Measurements from ENCODE around the gene IARS2. TPM values are rescaled to one million over a fixed set of nuclear protein-coding genes. Genes with fewer than 3 reads are reported as not detected.

IARS2 gene
- total RNA-seq, 1 donor from 2014 or later = 48.9 TPM

DNA sequence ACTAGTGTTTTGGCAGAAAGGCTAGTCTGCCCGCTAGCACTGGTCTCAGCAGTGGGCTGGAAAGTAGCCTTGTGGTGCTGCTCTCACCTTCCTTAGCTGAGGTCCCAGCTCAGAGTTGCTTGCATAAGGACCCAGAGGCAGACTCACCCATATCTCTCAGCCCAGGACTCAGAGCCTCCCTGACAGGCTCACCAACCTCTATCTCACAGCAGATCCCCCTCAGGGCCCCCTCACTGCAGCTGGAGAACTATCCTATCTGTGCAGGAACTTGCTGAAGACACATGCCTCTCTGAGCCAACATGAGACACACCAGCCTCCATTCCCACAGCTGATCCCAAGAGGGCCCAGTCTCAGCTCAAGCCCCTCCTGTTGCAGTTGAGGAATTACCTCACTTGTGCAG is 82.6 kb downstream of the IARS2 start:
- Histone ChIP-seq H3K4me1 (no peaks in the 10 kb centered on the region), H3K27me3 (no peaks in the 10 kb centered on the region), H3K9me3 (no peaks in the 10 kb centered on the region), H3K36me3 (peaks cover 38% of the 10 kb centered on the region), H3K4me3 (no peak overlapping the region), H3K27ac (no peak overlapping the region)
- intact Hi-C loops (cut with DNase I) = no loop called here
- TF ChIP-seq, protein P1, sequence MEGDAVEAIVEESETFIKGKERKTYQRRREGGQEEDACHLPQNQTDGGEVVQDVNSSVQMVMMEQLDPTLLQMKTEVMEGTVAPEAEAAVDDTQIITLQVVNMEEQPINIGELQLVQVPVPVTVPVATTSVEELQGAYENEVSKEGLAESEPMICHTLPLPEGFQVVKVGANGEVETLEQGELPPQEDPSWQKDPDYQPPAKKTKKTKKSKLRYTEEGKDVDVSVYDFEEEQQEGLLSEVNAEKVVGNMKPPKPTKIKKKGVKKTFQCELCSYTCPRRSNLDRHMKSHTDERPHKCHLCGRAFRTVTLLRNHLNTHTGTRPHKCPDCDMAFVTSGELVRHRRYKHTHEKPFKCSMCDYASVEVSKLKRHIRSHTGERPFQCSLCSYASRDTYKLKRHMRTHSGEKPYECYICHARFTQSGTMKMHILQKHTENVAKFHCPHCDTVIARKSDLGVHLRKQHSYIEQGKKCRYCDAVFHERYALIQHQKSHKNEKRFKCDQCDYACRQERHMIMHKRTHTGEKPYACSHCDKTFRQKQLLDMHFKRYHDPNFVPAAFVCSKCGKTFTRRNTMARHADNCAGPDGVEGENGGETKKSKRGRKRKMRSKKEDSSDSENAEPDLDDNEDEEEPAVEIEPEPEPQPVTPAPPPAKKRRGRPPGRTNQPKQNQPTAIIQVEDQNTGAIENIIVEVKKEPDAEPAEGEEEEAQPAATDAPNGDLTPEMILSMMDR (IDR thresholded peaks at IDR 0.05) = no peak
- ATAC-seq (no peak), DNase-seq (no peak)

DNA sequence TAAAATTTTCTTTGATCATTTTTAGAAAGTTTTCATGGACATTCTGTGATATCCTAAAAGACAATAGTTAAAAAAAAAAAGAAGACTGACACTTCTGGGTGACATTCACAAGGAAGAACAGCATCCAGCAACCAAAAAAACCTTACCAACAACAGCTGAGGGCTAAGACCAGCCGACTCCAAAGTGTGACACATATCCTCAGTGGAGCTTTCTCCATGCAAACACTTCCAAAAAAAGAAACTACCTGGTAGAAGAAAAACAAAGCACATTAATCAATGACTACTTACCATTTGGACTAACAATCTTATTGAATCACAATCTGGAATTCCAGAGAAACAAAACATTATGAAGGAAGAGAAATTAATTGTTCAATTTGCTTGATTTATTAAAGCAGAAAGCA is 88.2 kb downstream of the IARS2 start:
- TF ChIP-seq, protein P1 (IDR thresholded peaks at IDR 0.05) = no peak
- no peaks in the 10 kb centered on the region for H3K4me1 ChIP-seq
- no peak overlapping the region for H3K27ac ChIP-seq
- H3K9me3 ChIP-seq = no peaks in the 10 kb centered on the region
- H3K4me3 ChIP-seq = no peak overlapping the region
- DNase-seq (no peak), ATAC-seq (no peak)
- H3K36me3 ChIP-seq = peaks cover 61% of the 10 kb centered on the region
- intact Hi-C loops (cut with DNase I) = no loop called here
- no peaks in the 10 kb centered on the region for H3K27me3 ChIP-seq

DNA sequence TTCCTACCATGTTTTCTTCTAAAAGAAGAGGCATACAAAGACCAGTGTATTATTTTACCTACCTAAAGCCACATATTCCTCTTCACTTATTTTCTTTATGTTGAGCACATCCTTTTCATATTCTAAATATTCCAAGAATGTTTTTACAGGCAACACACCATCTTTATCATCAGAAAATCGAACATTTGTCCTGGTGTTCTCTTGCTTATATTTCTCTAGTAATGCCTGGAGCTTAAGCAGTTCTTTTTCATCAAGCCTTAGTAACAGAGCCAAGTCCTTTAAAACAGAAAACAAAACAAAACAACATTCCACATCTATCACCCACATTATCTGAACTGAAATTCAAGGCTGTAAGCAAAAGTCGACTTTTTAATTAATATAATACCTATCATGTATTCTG is 88.7 kb downstream of the IARS2 start:
- Histone ChIP-seq H3K36me3 (peaks cover 62% of the 10 kb centered on the region), H3K4me3 (no peak overlapping the region), H3K9me3 (no peaks in the 10 kb centered on the region), H3K4me1 (no peaks in the 10 kb centered on the region), H3K27me3 (no peaks in the 10 kb centered on the region), H3K27ac (no peak overlapping the region)
- no peak for DNase-seq
- intact Hi-C loops (cut with DNase I) = no loop called here
- TF ChIP-seq, protein P1 (IDR thresholded peaks at IDR 0.05) = no peak
- ATAC-seq = no peak

DNA sequence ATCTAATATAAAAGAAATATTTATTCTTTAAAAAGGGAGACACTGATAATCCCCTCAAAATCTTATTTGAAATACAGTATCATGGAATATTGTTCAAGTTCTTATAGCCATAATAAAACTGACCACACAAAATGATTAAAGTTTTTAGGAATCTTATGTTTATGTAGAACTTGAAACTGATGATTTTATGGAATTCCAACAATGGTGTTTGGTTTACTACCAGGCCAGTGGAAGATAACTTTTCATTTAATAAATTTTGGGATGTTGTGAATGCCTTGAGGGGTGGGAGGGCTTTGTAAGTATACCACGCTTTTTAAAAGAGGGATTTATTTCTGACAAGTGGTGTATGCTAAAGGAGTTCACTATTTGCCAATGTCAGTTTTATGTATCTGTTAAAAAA is 90.6 kb downstream of the IARS2 start:
- no peak for ATAC-seq
- peaks cover 74% of the 10 kb centered on the region for H3K36me3 ChIP-seq
- no peaks in the 10 kb centered on the region for H3K27me3 ChIP-seq
- H3K4me3 ChIP-seq = no peak overlapping the region
- no peak for DNase-seq
- H3K9me3 ChIP-seq = no peaks in the 10 kb centered on the region
- TF ChIP-seq, protein P1 (IDR thresholded peaks at IDR 0.05) = no peak
- no peaks in the 10 kb centered on the region for H3K4me1 ChIP-seq
- intact Hi-C loops (cut with DNase I) = no loop called here
- no peak overlapping the region for H3K27ac ChIP-seq

DNA sequence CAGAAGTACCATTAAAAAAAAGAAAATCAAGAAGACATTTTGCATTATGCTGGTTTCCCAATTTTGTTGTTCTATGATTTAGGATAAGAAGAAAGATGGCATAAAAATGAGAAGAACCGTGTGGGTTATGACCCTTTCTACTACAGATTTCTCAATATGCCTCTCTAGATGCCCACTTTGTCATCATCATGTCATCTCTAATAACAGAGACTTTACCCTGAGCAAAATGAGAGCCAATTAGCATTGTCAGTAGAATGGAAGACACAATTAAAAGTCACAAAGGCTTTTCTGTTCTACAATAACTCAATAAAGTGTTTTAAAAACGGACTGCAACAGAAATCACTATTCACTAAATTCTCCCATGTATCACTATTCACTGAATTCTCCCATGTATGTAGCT is 92.8 kb downstream of the IARS2 start:
- ATAC-seq (no peak), DNase-seq (no peak)
- TF ChIP-seq, protein P1 (IDR thresholded peaks at IDR 0.05) = no peak
- Histone ChIP-seq H3K27ac (no peak overlapping the region), H3K4me3 (no peak overlapping the region), H3K4me1 (no peaks in the 10 kb centered on the region), H3K9me3 (no peaks in the 10 kb centered on the region), H3K27me3 (no peaks in the 10 kb centered on the region), H3K36me3 (peaks cover 81% of the 10 kb centered on the region)
- intact Hi-C loops (cut with DNase I) = no loop called here

DNA sequence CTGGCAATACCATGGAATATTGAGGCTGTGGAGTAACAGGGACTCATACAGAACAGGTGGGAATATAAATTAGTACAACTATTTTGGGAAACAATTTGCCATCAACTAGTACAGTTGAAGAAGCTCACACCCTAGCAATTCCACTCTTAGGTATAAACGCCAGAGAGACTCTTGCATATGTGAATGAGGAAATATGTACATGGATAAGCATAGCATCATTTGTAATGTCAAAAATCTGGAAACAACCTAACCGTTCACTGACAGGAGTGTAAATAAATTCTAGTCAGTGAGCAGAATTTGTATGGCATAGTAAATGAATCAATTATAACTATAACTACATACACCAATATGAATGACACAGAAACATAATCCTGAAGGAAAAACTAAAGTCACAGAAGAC is 94.6 kb downstream of the IARS2 start:
- intact Hi-C loops (cut with DNase I) = no loop called here
- no peak overlapping the region for H3K27ac ChIP-seq
- no peak for ATAC-seq

More for the DNA sequence above, 94.6 kb downstream of the IARS2 start:
- no peaks in the 10 kb centered on the region for H3K4me1 ChIP-seq
- no peaks in the 10 kb centered on the region for H3K9me3 ChIP-seq
- peaks cover 81% of the 10 kb centered on the region for H3K36me3 ChIP-seq
- TF ChIP-seq, protein P1 (IDR thresholded peaks at IDR 0.05) = no peak
- H3K4me3 ChIP-seq = no peak overlapping the region
- no peaks in the 10 kb centered on the region for H3K27me3 ChIP-seq
- DNase-seq = no peak

All from upper lobe of right lung (tissue), 1 donor.